ENCODE measurements around the gene APBA2. TPM values are rescaled to one million over a fixed set of nuclear protein-coding genes. Genes with fewer than 3 reads are reported as not detected.

Gene APBA2
- total and polyA plus RNA-seq, 10 of the 15 experiments (the other 5 are each of a cell fraction or from before 2014, with no cell fraction given) = 0.06 to 0.26 (median 0.07) TPM; not detected in 7

DNA sequence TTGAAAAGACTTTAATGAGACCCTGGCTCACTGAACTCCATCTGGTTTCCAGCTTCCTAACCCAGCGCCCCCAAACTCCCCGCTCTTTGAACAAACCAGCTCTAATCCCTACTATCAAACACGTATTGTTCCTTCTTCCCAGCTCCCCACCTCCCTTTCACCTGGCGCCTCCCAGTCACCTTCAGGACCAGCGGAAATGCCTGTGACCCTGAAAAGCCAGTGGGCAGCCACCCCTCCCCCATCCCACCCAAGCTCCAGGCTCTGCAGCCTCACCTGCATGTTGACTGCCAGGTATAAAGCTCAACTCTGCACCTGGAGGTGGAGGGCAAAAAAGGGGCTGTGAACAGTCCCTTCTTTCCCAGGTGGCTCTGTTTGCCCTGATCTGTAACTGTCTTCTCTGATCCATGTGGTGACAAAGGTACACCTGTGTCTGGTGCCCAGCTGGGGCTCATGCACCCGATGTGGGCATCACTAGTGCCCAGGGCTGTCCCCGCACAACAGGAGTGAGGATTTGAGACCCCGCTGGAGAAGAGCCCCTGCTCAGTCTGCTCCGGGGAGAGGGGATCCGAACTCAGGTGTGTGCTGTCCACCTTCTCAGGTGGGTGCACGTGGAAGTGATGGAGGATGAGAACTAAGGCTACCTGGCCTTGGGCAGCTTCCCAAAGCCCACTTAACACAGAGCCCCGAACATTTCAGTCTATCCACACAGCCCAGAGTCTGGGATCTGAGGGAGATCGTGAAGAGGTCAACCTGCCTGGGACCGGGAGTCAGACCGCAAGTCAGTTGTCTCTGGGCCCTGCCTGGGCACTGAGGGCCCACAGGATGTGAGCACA, 254.9 kb downstream of the APBA2 start:
- SMC1A ChIA-PET (ENCODE audit: uncharacterized antibody, unreplicated experiment) = interaction anchor here (0.6 to 1.6 kb wide), 8 partner anchors 39 to 389 kb away, joined by 3 to 4 read pairs (median 4); no protein-coding TSS in a partner anchor
- no TSS peak for BruUV-seq (replicated peaks)

GRCh38 chr15:29141308-29142128, 255.7 kb downstream of the APBA2 start:
- H3K27ac ChIP-seq (ENCODE audit: control insufficient read depth, insufficient read depth) = no peak overlapping the region
- ATAC-seq (peak; percentile 11), DNase-seq (ENCODE audit: low read depth, low spot score) (no peak), FAIRE-seq (no peak)
- TF ChIP-seq TCF12 (IDR thresholded peaks at IDR 0.05; ENCODE audit: low read depth, low read length) (no peak), PAX5 (IDR thresholded peaks at IDR 0.05; ENCODE audit: borderline replicate concordance, low read depth, low read length) (no peak), ZNF687 (IDR thresholded peaks at IDR 0.05) (no peak), BCL11A (IDR thresholded peaks at IDR 0.05; ENCODE audit: low read depth, low read length) (no peak), SMC3 (IDR thresholded peaks at IDR 0.05; ENCODE audit: borderline replicate concordance, low read length) (no peak), NR2F1 (conservative IDR thresholded peaks at IDR 0.05) (no peak), RAD51 (IDR thresholded peaks at IDR 0.05) (no peak)
- TF ChIP-seq, protein P1, sequence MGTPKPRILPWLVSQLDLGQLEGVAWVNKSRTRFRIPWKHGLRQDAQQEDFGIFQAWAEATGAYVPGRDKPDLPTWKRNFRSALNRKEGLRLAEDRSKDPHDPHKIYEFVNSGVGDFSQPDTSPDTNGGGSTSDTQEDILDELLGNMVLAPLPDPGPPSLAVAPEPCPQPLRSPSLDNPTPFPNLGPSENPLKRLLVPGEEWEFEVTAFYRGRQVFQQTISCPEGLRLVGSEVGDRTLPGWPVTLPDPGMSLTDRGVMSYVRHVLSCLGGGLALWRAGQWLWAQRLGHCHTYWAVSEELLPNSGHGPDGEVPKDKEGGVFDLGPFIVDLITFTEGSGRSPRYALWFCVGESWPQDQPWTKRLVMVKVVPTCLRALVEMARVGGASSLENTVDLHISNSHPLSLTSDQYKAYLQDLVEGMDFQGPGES (IDR thresholded peaks at IDR 0.05) = no peak
- no peaks in the 10 kb centered on the region for H3K9me3 ChIP-seq (replicated peaks; ENCODE audit: control insufficient read depth, insufficient read depth, low read length)
- no peak overlapping the region for H3K9ac ChIP-seq (ENCODE audit: control insufficient read depth, insufficient read depth, low read length)
- no peak overlapping the region for H2AFZ ChIP-seq (ENCODE audit: control insufficient read depth, low read depth, low read length)
- no peak overlapping the region for H3K4me3 ChIP-seq
- ChIA-PET CTCF (interaction anchor here (0.6 to 2.2 kb wide), 4 partner anchors 39 to 924 kb away, joined by 3 to 12 read pairs (median 4); no protein-coding TSS in a partner anchor), POLR2A (no interaction called here), RAD21 (ENCODE audit: unreplicated experiment) (interaction anchor here (2.1 kb wide), 1 partner anchor 129 kb away, joined by 5 read pairs; no protein-coding TSS in a partner anchor), SMC1A (ENCODE audit: uncharacterized antibody, unreplicated experiment) (interaction anchor here (1.0 to 1.6 kb wide), 3 partner anchors 40 to 177 kb away, joined by 3 to 4 read pairs (median 4); no protein-coding TSS in a partner anchor)
- no peaks in the 10 kb centered on the region for H4K20me1 ChIP-seq (ENCODE audit: control insufficient read depth, insufficient read depth)
- BruUV-seq (replicated peaks) = no TSS peak
- 1% methylated on average over 12 of the region's 12 CpGs for WGBS (ENCODE audit: insufficient coverage, insufficient replicate concordance, low lambda C conversion rate, missing lambda C conversion rate)
- H3K27me3 ChIP-seq (replicated peaks in 1 of 2; ENCODE audit: control insufficient read depth in 2 of 2, insufficient read depth in 2 of 2, low read length in 1 of 2) = no peaks in the 10 kb centered on the region
- no peaks in the 10 kb centered on the region for H3K79me2 ChIP-seq (ENCODE audit: control insufficient read depth, insufficient read depth, low read length)
- H3K4me1 ChIP-seq (ENCODE audit: control insufficient read depth, insufficient read depth, low read length) = no peaks in the 10 kb centered on the region; the same call in 1 of the 2 replicates
- in situ Hi-C loops (cut with MboI) (no loop called here), intact Hi-C loops (cut with micrococcal nuclease; ENCODE audit: unreplicated experiment) (loop anchor here (5.0 kb wide), 1 partner anchor 601 kb away; no protein-coding TSS in a partner anchor)
- no peaks in the 10 kb centered on the region for H3K36me3 ChIP-seq (ENCODE audit: control insufficient read depth in 2 of 2, insufficient read depth in 2 of 2, low read length in 1 of 2)
- H3K4me2 ChIP-seq (ENCODE audit: control insufficient read depth, insufficient read depth) = no peak overlapping the region

More for the DNA sequence above, 254.9 kb downstream of the APBA2 start:
- H3K27ac ChIP-seq (ENCODE audit: control insufficient read depth, insufficient read depth) = no peak overlapping the region
- 52% methylated on average over 15 of the region's 15 CpGs for WGBS (ENCODE audit: insufficient coverage, insufficient replicate concordance, low lambda C conversion rate, missing lambda C conversion rate)
- H3K79me2 ChIP-seq (ENCODE audit: control insufficient read depth, insufficient read depth, low read length) = no peaks in the 10 kb centered on the region
- no peak overlapping the region for H2AFZ ChIP-seq (ENCODE audit: control insufficient read depth, low read depth, low read length)
- ATAC-seq = no peak
- intact Hi-C loops (cut with micrococcal nuclease; ENCODE audit: unreplicated experiment) (loop anchor here (5.0 kb wide), 1 partner anchor 602 kb away; no protein-coding TSS in a partner anchor), in situ Hi-C loops (cut with MboI) (no loop called here)
- no peaks in the 10 kb centered on the region for H3K27me3 ChIP-seq (replicated peaks in 1 of 2; ENCODE audit: control insufficient read depth in 2 of 2, insufficient read depth in 2 of 2, low read length in 1 of 2)
- TF ChIP-seq ZNF274 (IDR thresholded peaks at IDR 0.05; ENCODE audit: insufficient read depth, insufficient read length) = no peak
- no peak overlapping the region for H3K4me2 ChIP-seq (ENCODE audit: control insufficient read depth, insufficient read depth)
- CTCF ChIA-PET = interaction anchor here (0.8 to 2.2 kb wide), 19 partner anchors 10 to 785 kb away, joined by 3 to 12 read pairs (median 4); no protein-coding TSS in a partner anchor
- no peak for FAIRE-seq
- no peak overlapping the region for H3K4me3 ChIP-seq
- no peaks in the 10 kb centered on the region for H3K36me3 ChIP-seq (ENCODE audit: control insufficient read depth in 2 of 2, insufficient read depth in 2 of 2, low read length in 1 of 2)
- RAD21 ChIA-PET (ENCODE audit: unreplicated experiment) = interaction anchor here (1.1 to 1.6 kb wide), 4 partner anchors 11 to 414 kb away, joined by 4 to 8 read pairs (median 4); no protein-coding TSS in a partner anchor
- no peak for DNase-seq (ENCODE audit: low read depth, low spot score)
- no peaks in the 10 kb centered on the region for H4K20me1 ChIP-seq (ENCODE audit: control insufficient read depth, insufficient read depth)
- H3K9ac ChIP-seq (ENCODE audit: control insufficient read depth, insufficient read depth, low read length) = no peak overlapping the region
- POLR2A ChIA-PET = no interaction called here
- H3K4me1 ChIP-seq (ENCODE audit: control insufficient read depth, insufficient read depth, low read length) = no peaks in the 10 kb centered on the region; the same call in 1 of the 2 replicates
- no peaks in the 10 kb centered on the region for H3K9me3 ChIP-seq (replicated peaks; ENCODE audit: control insufficient read depth, insufficient read depth, low read length)
